ENCODE data around the gene RPL31. TPM values are rescaled to one million over a fixed set of nuclear protein-coding genes. Genes with fewer than 3 reads are reported as not detected.

The RPL31 gene
- total and polyA plus RNA-seq, 9 of the 15 experiments (the other 6 are each of a cell fraction or from before 2014, with no cell fraction given), result 1,176 to 6,037 (median 2,997) TPM

- no peaks in the 10 kb centered on the region for H3K9me3 ChIP-seq (replicated peaks; ENCODE audit: control insufficient read depth, insufficient read depth, low read depth, low read length)
- intact Hi-C loops (cut with micrococcal nuclease) (no loop called here), in situ Hi-C loops (cut with MboI) (no loop called here)
- no peak for TF ChIP-seq TAF9B (IDR thresholded peaks at IDR 0.05; ENCODE audit: partially characterized antibody)
- TF ChIP-seq GTF2F1 (IDR thresholded peaks at IDR 0.05; ENCODE audit: low read depth, low read length), result no peak
- no peak for TF ChIP-seq ZNF57 (CRISPR knock-in tag; IDR thresholded peaks at IDR 0.05)
- no peak for TF ChIP-seq HNRNPK (IDR thresholded peaks at IDR 0.05; ENCODE audit: low read depth, low read length, poor library complexity, severe bottlenecking)
- no peak for TF ChIP-seq PHTF2 (CRISPR knock-in tag; IDR thresholded peaks at IDR 0.05)
- TF ChIP-seq ZNF696 (CRISPR knock-in tag; conservative IDR thresholded peaks at IDR 0.05), result no peak
- no peak for TF ChIP-seq KAT2B (IDR thresholded peaks at IDR 0.05; ENCODE audit: low read depth, low read length)
- no peak for TF ChIP-seq ID3 (CRISPR knock-in tag; IDR thresholded peaks at IDR 0.05)
- TF ChIP-seq ID3 (tag; IDR thresholded peaks at IDR 0.05), result no peak
- TF ChIP-seq USF2 (CRISPR knock-in tag; IDR thresholded peaks at IDR 0.05), result no peak
- no peak for TF ChIP-seq ZNF507 (tag; conservative IDR thresholded peaks at IDR 0.05)
- TF ChIP-seq CUX1 (CRISPR knock-in tag; IDR thresholded peaks at IDR 0.05), result no peak
- TF ChIP-seq POLR2AphosphoS2 (IDR thresholded peaks at IDR 0.05; ENCODE audit: low read length), result no peak
- no peak for TF ChIP-seq ZSCAN32 (CRISPR knock-in tag; IDR thresholded peaks at IDR 0.05)
- no peak for TF ChIP-seq TCF7L2 (IDR thresholded peaks at IDR 0.05; ENCODE audit: low read depth, low read length)
- peaks cover 19% of the 10 kb centered on the region; the same call in 2 of the 3 replicates for H3K36me3 ChIP-seq (ENCODE audit: control insufficient read depth, insufficient read depth, low read length)
- no peak overlapping the region for H3K9ac ChIP-seq (ENCODE audit: insufficient read depth in 1 of 2, low read depth in 2 of 2, low read length in 2 of 2)
- no peak for DNase-seq (ENCODE audit: extremely low read depth in 1 of 4, low spot score in 3 of 4)
- H3K27ac ChIP-seq (ENCODE audit: extremely low read depth, low read depth, low read length), result no peak overlapping the region
- H3K4me2 ChIP-seq (ENCODE audit: insufficient read depth, low read length), result no peak overlapping the region
- no peak for ATAC-seq
- CTCF ChIA-PET (ENCODE audit: low intra/inter-chr PET ratio), result no interaction called here
- no peaks in the 10 kb centered on the region for H3K9me1 ChIP-seq (ENCODE audit: control insufficient read depth, insufficient read depth, low read length)
- H3K79me2 ChIP-seq (ENCODE audit: control insufficient read depth, insufficient read depth, low read length), result no peaks in the 10 kb centered on the region
- no peak overlapping the region for H3K4me3 ChIP-seq
- H3K27me3 ChIP-seq (ENCODE audit: control insufficient read depth in 2 of 2, insufficient read depth in 2 of 2, low read length in 2 of 2), result no peaks in the 10 kb centered on the region
- WGBS (ENCODE audit: insufficient coverage, low coverage, missing lambda C conversion rate), result 85% methylated on average over 16 of the region's 16 CpGs
- POLR2A ChIA-PET, result interaction anchor here (0.6 to 2.4 kb wide), 2 partner anchors 8 to 540 kb away, joined by 4 to 8 read pairs; no protein-coding TSS in a partner anchor
- FAIRE-seq, result no peak
- H3K4me1 ChIP-seq (replicated peaks in 1 of 2; ENCODE audit: control insufficient read depth in 2 of 2, insufficient read depth in 2 of 2, low read length in 2 of 2), result no peaks in the 10 kb centered on the region; a peak in 1 of 5 replicates
- no peaks in the 10 kb centered on the region for H4K20me1 ChIP-seq (replicated peaks; ENCODE audit: control insufficient read depth, insufficient read depth, low read length)
- no peak overlapping the region for H2AFZ ChIP-seq (ENCODE audit: low read depth, low read length)
- no TSS peak for BruUV-seq (replicated peaks)
These were observed 20.1 kb downstream of the RPL31 start for GRCh38 chr2:101022221-101022620.
